Stimulated activated memory B cell treated with anti-CD40 and anti-IgM and Interleukin-4, amounts not matched to agents 10 μg/mL and 1 μg/mL and 100 μg/mL, for 72 hours (primary cell): ENCODE data around the gene RASA4B.
"Not testable (repeated sequence)": the region's sequence is repeated elsewhere in the genome, so short reads cannot be mapped to it uniquely, and the experiment has no call there.

Experiments used
- ATAC-seq: fragments of 150-1000 bp; cut with Tn5 transposase; 2 replicates; pipeline ENCODE4 v1.10.0; 2021
- H3K27ac Mint-ChIP-seq: one replicate; pipeline ENCODE4 v1.8.0; 2022; ENCODE audit warnings: mild to moderate bottlenecking, mixed read lengths
- H3K27me3 Mint-ChIP-seq: one replicate; pipeline ENCODE4 v1.8.0; 2022; ENCODE audit warnings: mixed read lengths
- H3K36me3 Mint-ChIP-seq: one replicate; pipeline ENCODE4 v1.8.0; 2022; ENCODE audit warnings: mixed read lengths
- H3K4me1 Mint-ChIP-seq: one replicate; pipeline ENCODE4 v1.8.0; 2022; ENCODE audit warnings: mixed read lengths
- H3K4me3 Mint-ChIP-seq: one replicate; pipeline ENCODE4 v1.8.0; 2022; ENCODE audit warnings: mild to moderate bottlenecking, moderate library complexity, mixed read lengths
- H3K9me3 Mint-ChIP-seq: one replicate; pipeline ENCODE4 v1.8.0; 2022; ENCODE audit warnings: mixed read lengths

RASA4B gene

DNA sequence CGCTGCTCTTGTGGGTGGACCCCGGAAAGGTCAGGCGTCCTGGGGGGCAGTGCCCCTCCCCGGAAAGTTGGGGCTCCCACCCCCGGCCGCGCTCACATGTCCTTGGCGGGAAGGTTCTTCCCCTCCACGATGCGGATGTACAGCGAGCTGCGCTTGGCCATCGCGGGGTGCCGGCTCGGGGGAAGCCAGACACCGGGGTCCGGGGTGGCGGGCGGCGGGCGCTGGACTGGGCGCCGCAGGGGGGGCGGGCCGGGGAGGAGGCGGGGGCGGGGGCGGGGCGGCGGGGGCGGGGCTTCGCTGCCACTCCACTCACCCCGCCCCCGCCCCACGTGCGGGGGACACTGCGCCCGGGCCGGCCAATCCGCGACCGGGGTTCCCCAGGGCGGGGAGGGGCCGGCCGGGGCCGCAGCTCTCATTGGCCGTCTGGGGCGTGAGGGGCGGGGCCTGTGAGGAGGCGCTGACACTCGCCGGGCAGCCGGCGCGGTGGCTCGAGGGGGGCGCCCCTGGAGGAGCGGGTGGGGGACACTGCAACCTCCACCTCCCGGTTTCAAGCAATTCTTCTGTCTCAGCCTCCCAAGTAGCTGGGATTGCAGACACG is at the start of gene RASA4B:
Gene RASA4B, minus strand, starts transcription at position 228 of the 598 bp plus-strand sequence. Its CDS starts 67 bp downstream, at position 161.
- ATAC-seq: peak; percentile 92
- not testable (repeated sequence) for H3K4me1 Mint-ChIP-seq, H3K36me3 Mint-ChIP-seq, H3K27ac Mint-ChIP-seq, H3K9me3 Mint-ChIP-seq, H3K27me3 Mint-ChIP-seq
- H3K4me3 Mint-ChIP-seq: peak within 1 kb of the TSS; percentile 52

DNA sequence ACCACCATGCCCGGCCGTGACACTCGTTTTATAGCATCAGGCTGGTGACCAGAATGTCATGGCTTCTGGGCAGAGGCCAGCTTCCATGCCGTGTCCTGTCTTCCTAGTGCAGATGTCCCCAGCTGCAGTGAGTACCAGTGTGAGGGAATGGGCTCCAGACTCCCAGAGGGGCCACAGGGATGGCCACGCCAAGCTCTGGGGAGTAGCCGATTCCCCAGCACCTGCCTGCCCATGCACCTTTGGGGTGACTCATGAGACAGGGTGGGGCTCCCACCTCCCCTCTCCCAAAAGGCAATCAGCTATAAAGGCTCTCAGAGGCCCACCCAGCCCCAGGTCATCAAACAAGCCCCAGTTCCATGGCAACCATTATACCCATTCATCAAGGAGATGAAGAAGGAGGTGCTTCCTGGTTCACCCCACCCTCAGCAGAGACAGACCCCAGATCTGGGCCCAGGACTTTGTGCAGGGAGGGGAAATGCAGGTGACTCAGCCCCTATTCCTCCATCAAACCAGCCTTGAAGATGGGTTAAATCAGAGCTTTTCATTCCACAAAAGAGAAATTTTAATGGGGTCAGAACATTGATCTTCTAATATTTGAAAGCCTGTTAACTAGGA is 33.3 kb upstream of the RASA4B start, which contains the start of gene SPDYE2:
Gene SPDYE2, plus strand, starts transcription at position 419 of the 615 bp plus-strand sequence. CDS start 2,030 bp downstream, outside the sequence.
- not testable (repeated sequence) for H3K27ac Mint-ChIP-seq, H3K4me1 Mint-ChIP-seq, H3K9me3 Mint-ChIP-seq, H3K4me3 Mint-ChIP-seq, H3K36me3 Mint-ChIP-seq, ATAC-seq, H3K27me3 Mint-ChIP-seq

DNA sequence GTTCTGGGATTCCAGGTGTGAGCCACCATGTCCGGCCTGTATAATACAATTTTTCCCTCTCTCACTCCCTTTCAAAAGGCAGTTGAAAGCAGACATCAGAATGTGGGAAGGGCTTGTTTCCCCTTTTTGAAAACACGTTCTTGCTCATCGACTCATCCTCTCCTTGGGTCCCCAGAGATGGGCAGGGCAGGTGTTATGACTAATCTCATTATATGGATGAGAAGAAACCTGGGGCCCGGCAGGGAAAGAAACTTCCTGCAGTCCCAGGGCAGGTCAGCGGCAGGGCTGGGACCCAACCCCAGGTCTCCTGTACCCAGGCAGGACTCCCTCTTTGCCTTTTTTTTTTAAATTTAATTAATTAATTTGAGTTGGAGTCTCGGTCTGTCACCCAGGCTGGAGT is 28.8 kb upstream of the RASA4B start:
- not testable (repeated sequence) for H3K4me3 Mint-ChIP-seq, H3K4me1 Mint-ChIP-seq, H3K36me3 Mint-ChIP-seq, H3K9me3 Mint-ChIP-seq, H3K27me3 Mint-ChIP-seq, H3K27ac Mint-ChIP-seq
- peak; percentile 90 for ATAC-seq

DNA sequence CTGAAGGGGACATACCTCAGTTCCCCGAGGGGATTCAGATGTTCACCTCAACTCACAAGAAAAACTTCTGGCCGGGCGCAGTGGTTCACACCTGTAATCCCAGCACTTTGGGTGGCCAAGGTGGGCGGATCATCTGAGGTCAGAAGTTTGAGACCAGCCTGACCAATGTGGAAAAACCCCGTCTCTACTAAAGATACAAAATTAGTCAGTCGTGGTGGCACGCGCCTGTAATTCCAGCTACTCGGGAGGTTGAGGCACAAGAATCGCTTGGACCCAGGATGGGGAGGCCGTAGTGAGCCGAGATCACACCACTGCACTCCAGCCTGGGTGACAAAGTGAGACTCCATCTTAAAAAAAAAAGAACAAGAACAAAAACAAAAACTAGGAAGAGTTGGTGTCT is 27.7 kb upstream of the RASA4B start:
- ATAC-seq, H3K27ac Mint-ChIP-seq, H3K36me3 Mint-ChIP-seq, H3K27me3 Mint-ChIP-seq, H3K9me3 Mint-ChIP-seq, H3K4me1 Mint-ChIP-seq, H3K4me3 Mint-ChIP-seq: not testable (repeated sequence)

DNA sequence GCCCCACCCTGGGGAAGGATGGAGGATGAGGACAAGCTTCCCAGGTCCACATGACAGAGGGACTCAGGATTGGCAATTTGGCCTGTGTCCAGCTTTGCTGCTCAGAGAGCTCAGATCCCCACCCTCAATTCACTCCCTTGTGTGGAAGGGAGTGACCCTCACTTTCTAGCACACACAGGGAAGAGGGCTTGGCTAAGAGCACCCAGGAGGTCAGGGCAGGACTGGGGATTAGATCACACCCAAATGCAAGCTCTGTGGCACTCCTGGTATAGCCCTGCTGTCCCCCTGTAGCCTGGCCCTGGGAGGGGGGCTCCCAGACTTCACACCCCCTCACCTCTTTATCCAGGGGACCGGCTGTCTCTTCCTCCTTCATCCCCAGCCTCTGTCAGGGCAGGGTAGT is 26.8 kb upstream of the RASA4B start:
- not testable (repeated sequence) for H3K27me3 Mint-ChIP-seq, H3K4me3 Mint-ChIP-seq, H3K4me1 Mint-ChIP-seq, H3K36me3 Mint-ChIP-seq, H3K27ac Mint-ChIP-seq, ATAC-seq, H3K9me3 Mint-ChIP-seq

DNA sequence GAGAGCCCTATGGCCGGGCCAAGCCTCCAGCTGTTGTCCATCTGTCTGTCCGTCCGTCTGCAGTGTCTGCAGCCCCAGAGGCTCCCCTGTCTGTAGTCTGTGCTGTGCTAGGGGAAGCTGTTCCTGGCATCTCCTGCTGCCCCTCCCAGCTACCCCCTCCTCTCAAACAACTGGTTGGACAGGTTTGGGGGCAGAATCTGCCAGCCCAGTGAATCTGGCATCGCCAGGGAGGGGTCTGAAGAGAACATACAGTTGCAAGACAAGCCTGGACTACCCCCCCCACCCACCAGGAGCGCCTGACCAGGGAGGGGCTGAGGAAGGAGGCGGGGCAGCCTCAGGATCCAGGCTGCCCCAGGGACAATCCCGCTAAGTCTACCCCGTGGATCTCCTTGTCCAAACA is 26.0 kb upstream of the RASA4B start, which contains the start of gene UPK3BL2:
Gene UPK3BL2, minus strand, starts transcription at position 101 of the 400 bp plus-strand sequence. Its CDS starts 60 bp downstream, at position 41.
- H3K4me1 Mint-ChIP-seq, H3K36me3 Mint-ChIP-seq, H3K27ac Mint-ChIP-seq, H3K4me3 Mint-ChIP-seq, H3K27me3 Mint-ChIP-seq, ATAC-seq, H3K9me3 Mint-ChIP-seq: not testable (repeated sequence)

DNA sequence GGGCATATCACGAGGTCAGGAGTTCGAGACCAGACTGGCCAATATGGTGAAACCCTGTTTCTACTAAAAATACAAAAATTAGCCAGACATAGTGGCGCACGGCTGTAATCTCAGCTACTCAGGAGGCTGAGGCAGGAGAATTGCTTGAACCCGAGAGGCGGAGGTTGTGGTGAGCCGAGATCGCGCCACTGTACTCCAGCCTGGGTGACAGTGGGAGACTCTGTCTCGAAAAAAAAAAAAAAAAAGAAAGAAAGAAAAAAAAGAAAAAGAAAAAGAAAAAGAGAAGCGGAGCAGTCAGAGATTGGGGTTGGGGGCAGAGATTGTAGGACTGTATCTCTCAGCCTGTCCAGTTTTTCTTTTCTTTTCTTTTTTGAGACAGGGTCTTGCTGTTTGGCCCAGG is 25.2 kb upstream of the RASA4B start:
- H3K4me1 Mint-ChIP-seq, H3K36me3 Mint-ChIP-seq, H3K27me3 Mint-ChIP-seq, H3K27ac Mint-ChIP-seq, H3K4me3 Mint-ChIP-seq, H3K9me3 Mint-ChIP-seq, ATAC-seq: not testable (repeated sequence)

DNA sequence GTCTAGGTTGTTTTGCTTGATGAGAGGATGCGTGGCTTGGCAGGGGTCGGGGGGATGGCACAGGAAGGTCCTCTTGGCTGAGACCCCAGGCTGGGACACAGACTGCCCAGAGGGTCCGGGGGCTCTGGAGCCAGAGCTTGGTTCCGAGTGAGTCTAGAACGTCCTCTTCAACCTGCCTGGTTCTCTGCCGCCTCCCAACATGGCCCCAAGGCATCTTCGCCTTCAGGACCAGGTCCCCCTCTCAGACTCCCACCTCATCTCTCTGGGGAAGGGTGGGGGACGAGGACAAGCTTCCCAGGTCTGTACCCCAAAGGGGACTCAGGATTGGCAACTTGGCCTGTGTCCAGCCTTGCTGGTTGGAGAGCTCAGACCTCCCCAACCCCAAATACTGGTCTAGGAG is 24.5 kb upstream of the RASA4B start:
- not testable (repeated sequence) for H3K9me3 Mint-ChIP-seq, H3K4me3 Mint-ChIP-seq, ATAC-seq

DNA sequence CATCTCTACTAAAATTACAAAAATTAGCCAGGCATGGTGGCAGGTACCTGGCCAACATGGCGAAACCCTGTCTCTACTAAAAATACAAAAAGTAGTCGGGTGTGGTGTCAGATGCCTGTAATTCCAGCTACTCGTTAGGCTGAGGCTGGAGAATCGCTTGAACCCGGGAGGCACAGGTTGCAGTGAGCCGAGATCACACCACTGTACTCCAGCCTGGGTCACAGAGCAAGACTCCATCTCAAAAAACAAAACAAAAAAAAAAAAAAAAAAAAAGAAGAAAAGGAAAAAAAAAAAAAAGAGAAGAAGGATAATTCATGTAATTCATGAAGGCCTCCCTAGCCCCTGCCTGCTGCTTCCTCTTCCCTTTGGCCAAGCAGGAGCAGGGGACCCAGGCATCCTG is 23.0 kb upstream of the RASA4B start:
- H3K4me3 Mint-ChIP-seq, H3K27me3 Mint-ChIP-seq, H3K27ac Mint-ChIP-seq, ATAC-seq, H3K4me1 Mint-ChIP-seq, H3K36me3 Mint-ChIP-seq, H3K9me3 Mint-ChIP-seq: not testable (repeated sequence)

More for the DNA sequence above, 24.5 kb upstream of the RASA4B start:
- H3K4me1 Mint-ChIP-seq, H3K36me3 Mint-ChIP-seq, H3K27ac Mint-ChIP-seq, H3K27me3 Mint-ChIP-seq: not testable (repeated sequence)

DNA sequence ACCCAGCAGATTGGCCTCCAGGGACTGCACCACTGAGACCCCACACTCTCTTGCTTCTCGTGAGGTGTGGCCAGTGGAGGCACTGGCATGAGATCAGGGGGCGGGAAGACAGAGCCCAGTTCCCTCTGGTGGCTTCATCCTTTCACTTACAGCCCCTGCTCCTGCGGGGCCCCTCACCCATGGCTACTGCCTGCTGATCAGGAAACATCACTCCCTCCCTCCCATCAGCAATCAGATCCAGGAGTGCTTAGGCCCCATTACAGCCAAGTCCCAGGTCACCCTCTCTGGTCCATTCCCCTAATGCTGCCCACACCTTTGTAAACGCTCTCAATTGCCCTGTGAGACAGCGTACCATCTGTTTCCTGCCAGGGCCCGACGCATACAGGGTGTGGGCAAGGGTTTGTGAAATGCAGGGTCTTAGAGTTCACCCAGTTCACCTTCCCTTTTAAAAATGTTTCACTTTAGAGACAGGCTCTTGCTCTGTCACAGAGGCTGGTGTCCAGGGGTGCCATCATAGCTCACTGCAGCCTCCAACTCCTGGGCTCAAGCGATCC is 17.6 kb upstream of the RASA4B start:
- not testable (repeated sequence) for H3K36me3 Mint-ChIP-seq, H3K4me3 Mint-ChIP-seq, H3K9me3 Mint-ChIP-seq, H3K27ac Mint-ChIP-seq, H3K27me3 Mint-ChIP-seq, ATAC-seq, H3K4me1 Mint-ChIP-seq

DNA sequence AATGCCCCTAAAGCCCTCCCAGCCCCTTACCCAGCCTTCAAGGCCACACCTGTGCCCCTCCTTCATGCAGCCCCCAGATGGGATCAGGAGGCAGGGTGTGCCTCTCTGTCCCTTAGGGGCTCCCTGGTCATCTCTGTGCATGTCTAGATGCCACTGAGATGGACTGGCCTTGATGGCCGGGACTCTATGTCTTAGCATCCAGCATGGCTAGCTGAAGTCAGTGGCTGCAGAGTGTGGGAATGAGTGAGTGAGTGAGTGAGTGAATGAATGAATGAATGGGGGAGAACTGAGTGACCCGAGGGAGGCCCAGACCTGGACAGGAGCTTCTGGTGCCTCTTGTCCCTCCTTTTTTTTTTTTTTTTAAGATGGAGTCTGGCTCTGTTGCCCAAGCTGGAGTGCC is 14.6 kb upstream of the RASA4B start:
- not testable (repeated sequence) for H3K27me3 Mint-ChIP-seq, H3K9me3 Mint-ChIP-seq, H3K4me3 Mint-ChIP-seq, ATAC-seq, H3K27ac Mint-ChIP-seq, H3K36me3 Mint-ChIP-seq, H3K4me1 Mint-ChIP-seq

DNA sequence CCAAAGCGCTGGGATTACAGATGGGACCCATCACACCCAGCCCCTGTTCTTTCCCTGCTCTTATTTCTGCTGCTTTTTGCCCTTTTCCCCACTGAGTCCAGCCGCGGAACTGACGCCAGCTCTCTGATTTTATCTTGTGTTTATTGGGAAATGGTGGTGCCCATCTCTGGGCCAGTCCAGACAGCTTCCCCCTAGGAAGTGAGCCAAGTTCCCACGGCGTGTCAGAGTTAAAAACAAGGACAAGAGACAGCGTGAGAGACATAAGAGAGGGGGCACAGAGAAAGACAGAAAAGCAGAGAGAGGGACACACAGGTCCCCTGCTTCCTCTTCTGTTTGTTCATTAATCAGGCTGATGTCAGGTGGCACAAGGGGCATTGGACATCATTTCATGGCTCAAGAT is 14.0 kb upstream of the RASA4B start:
- not testable (repeated sequence) for ATAC-seq, H3K27ac Mint-ChIP-seq, H3K36me3 Mint-ChIP-seq, H3K9me3 Mint-ChIP-seq, H3K27me3 Mint-ChIP-seq, H3K4me1 Mint-ChIP-seq, H3K4me3 Mint-ChIP-seq

DNA sequence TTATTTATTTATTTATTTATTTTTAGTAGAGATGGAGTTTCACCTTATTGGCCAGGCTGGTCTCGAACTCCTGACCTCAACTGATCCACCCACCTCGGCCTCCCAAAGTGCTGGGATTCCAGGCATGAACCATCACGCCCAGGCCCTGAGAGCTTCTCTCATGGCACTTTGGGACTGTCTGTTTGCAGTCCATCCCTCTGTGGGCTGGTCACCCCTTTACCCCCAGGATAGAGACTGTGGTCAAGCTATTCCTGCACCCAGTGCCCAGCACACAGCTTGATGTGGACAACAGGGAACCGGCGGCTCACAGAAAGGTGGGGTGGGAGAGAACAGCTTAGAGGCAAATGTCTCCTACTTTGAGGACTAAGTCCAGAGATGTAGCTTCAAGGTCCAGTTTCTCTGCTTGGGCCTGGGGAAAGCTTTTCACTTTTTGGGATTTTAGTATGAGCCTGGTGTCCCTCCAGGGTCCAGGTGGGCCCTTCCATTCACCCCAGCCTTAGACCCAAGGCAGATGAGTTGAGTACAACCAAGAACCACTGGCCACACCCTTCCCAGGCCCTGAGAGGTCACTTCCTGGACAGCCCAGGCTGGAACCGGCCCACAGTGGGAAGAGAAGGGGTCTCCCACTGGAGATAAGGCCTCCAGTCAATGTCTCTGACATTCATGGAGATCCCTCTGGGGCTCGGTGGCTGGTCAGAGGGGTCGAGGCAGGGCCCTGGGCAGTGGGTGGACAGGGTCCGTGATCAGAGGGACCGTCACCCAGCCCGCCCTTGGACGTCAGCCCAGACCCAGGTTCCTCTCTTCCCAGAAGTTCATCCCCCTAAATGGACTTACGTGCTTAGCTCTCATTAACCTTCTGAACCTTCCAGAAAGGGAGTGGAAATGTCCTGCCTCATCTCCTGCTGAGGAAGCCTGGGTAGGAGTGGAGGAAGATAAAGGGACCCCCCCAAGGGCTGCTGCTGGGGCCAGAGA is 10.5 kb upstream of the RASA4B start:
- H3K9me3 Mint-ChIP-seq, ATAC-seq, H3K27me3 Mint-ChIP-seq, H3K4me1 Mint-ChIP-seq, H3K27ac Mint-ChIP-seq, H3K36me3 Mint-ChIP-seq, H3K4me3 Mint-ChIP-seq: not testable (repeated sequence)

DNA sequence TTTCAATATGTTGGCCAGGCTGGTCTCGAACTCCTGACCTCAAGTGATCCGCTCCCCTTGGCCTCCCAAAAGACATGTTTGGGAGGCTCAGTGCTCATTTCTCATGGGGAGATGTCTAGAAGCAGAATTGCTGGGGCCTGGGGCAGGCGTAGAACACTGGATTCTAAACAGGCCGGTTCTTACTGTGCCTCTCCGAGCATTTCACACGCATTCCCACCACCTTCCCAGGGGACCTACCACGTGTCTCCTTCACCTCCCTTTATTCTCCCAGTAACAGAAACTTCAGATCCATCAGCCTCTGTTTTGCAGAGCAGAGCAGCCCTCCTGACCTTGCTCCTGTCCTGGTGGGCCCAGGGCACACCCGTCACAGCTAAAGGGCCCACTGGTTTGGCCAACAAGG is 9.6 kb upstream of the RASA4B start:
- not testable (repeated sequence) for H3K27me3 Mint-ChIP-seq, H3K4me3 Mint-ChIP-seq, H3K4me1 Mint-ChIP-seq

DNA sequence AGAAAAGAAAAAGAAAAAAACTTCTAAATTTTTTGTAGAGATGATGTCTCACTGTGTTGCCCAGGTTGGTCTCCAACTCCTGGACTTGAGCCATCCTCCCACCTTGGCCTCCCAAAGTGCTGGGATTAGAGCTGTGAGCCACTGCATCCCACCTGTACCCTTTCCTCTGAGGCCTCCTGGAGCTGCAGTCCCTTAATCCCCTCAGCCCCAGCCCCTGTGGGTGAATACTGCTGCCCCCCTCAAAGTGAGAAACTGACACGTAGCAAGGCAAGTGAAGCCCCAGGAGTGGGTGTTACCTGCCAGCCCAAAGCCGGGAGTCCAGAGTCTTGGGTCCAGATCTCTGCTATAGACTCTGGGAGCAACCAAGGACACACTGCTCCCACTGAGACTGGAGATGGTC is 7.2 kb upstream of the RASA4B start:
- H3K9me3 Mint-ChIP-seq, H3K4me1 Mint-ChIP-seq, H3K27ac Mint-ChIP-seq, H3K36me3 Mint-ChIP-seq, H3K27me3 Mint-ChIP-seq, H3K4me3 Mint-ChIP-seq, ATAC-seq: not testable (repeated sequence)

More for the DNA sequence above, 9.6 kb upstream of the RASA4B start:
- H3K27ac Mint-ChIP-seq, H3K9me3 Mint-ChIP-seq, H3K36me3 Mint-ChIP-seq, ATAC-seq: not testable (repeated sequence)
